Activated naive CD4-positive, alpha-beta T cell treated with anti-CD3 and anti-CD28 coated beads for 36 hours (primary cell): ENCODE data around the gene RNF223. TPM values are rescaled to one million over a fixed set of nuclear protein-coding genes. Genes with fewer than 3 reads are reported as not detected.

Experiments used
- CTCF ChIA-PET: fragments of 350-600 bp; sonication (Branson Sonifier 250); formaldehyde crosslinking; loops from one replicate; lab custom pipeline; 2021; ENCODE audit warnings: antibody characterized with exemption; lab: Charles Lee
- DNase-seq: peaks from one replicate; pipeline ENCODE4 v3.0.0-alpha.2; 2020
- H3K27ac Mint-ChIP-seq: one replicate; pipeline ENCODE4 v1.8.0; 2021; ENCODE audit warnings: mild to moderate bottlenecking, mixed read lengths
- H3K27me3 Mint-ChIP-seq: one replicate; pipeline ENCODE4 v1.8.0; 2021; ENCODE audit warnings: low read depth, mixed read lengths
- H3K36me3 Mint-ChIP-seq: one replicate; pipeline ENCODE4 v1.8.0; 2021; ENCODE audit warnings: low read depth, mixed read lengths
- H3K4me1 Mint-ChIP-seq: one replicate; pipeline ENCODE4 v1.8.0; 2021; ENCODE audit warnings: low read depth, mixed read lengths
- H3K4me3 Mint-ChIP-seq: one replicate; pipeline ENCODE4 v1.8.0; 2021; ENCODE audit warnings: mild to moderate bottlenecking, moderate library complexity, mixed read lengths
- H3K9me3 Mint-ChIP-seq: one replicate; pipeline ENCODE4 v1.8.0; 2021; ENCODE audit warnings: mixed read lengths
- intact Hi-C: fragments of 100-400 bp; cut with micrococcal nuclease; formaldehyde crosslinking; loops from one replicate; pipeline ENCODE4 v1.15.1; 2023
- total RNA-seq, 2 experiments: library from RNA; stranded (reverse); gene quantifications; one replicate each; pipeline ENCODE4 v1.2.3, GENCODE V29; 2021

The RNF223 gene
- total RNA-seq, 2 experiments from 2014 or later: not detected

DNA sequence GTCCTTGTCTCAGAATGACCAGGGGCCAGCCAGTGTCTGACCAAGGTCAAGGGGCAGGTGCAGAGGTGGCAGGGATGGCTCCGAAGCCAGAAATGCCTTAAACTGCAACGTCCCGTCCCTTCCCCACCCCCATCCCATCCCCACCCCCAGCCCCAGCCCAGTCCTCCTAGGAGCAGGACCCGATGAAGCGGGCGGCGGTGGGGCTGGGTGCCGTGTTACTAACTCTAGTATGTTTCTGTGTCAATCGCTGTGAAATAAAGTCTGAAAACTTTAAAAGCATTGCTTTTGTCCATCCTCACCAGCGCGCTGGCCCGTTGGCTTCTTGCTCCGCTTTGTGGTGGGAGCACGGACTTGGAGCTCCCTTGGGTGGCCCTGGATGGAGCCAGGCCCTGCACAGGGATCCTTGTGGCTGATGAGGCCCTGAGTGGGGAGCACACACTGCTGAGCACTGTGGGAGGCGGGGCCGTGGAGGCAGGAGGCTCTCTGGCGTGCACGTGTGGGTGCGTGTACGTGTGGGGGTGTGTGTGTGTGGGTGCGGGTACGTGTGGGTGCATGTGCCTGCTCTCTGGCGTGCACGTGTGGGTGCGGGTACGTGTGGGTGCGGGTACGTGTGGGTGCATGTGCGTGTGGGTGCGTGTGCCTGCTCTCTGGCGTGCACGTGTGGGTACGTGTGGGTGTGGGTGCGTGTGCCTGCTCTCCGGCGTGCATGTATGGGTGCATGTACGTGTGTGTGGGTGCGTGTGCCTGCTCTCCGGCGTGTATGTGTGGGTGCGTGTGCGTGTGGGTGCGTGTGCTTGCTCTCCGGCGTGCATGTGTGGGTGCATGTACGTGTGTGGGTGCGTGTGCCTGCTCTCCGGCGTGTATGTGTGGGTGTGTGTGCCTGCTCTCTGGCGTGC is 18.0 kb downstream of the RNF223 start:
- peaks cover 3% of the 10 kb centered on the region for H3K9me3 Mint-ChIP-seq

DNA sequence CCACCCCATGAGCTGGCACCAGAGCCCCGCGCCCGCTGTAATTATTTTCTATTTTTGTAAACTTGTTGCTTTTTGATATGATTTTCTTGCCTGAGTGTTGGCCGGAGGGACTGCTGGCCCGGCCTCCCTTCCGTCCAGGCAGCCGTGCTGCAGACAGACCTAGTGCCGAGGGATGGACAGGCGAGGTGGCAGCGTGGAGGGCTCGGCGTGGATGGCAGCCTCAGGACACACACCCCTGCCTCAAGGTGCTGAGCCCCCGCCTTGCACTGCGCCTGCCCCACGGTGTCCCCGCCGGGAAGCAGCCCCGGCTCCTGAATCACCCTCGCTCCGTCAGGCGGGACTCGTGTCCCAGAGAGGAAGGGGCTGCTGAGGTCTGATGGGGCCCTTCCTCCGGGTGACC is 19.1 kb downstream of the RNF223 start:
- peaks cover 16% of the 10 kb centered on the region for H3K27me3 Mint-ChIP-seq
- H3K9me3 Mint-ChIP-seq: peaks cover 3% of the 10 kb centered on the region
- H3K4me3 Mint-ChIP-seq: no peak overlapping the region
- peaks cover 8% of the 10 kb centered on the region for H3K4me1 Mint-ChIP-seq
- H3K27ac Mint-ChIP-seq: no peak overlapping the region
- intact Hi-C loops: no loop called here
- CTCF ChIA-PET: no interaction called here
- no peaks in the 10 kb centered on the region for H3K36me3 Mint-ChIP-seq
- no peak for DNase-seq

More for the DNA sequence above, 18.0 kb downstream of the RNF223 start:
- intact Hi-C loops: no loop called here
- no peak overlapping the region for H3K27ac Mint-ChIP-seq
- H3K27me3 Mint-ChIP-seq: peaks cover 25% of the 10 kb centered on the region
- CTCF ChIA-PET: no interaction called here
- no peak overlapping the region for H3K4me3 Mint-ChIP-seq
- DNase-seq: no peak
- peaks cover 2% of the 10 kb centered on the region for H3K36me3 Mint-ChIP-seq
- peaks cover 18% of the 10 kb centered on the region for H3K4me1 Mint-ChIP-seq

DNA sequence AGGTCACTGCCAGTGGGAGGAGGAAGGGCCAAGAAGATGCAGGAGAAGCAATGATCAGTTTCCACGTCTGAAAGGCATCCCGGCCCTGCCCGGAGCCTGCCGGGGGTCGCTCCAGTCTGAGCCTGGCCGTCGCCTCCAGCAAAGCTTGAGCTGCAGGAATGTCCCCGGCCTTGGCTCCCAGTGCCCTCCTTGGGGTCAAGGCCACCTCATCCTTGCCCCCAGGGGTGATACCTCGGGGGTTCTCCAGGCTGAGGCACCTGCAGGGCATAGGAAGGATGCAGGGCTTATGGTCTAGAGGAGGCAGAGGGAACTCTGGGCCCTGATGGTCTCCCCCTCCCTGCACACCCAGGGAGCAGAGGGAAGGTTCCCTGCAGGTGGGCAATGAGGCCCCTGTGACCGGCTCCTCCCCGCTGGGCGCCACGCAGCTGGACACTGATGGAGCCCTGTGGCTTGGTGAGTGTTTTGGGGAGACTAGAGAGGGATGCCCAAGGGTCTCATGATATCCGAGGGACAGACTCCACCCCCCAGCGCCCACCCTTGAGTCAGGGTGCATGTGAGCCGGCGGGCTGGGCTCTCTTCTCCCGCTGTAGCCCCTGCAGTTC is 19.9 kb downstream of the RNF223 start:
- no peak for DNase-seq
- Mint-ChIP-seq H3K27me3 (peaks cover 15% of the 10 kb centered on the region), H3K4me1 (peaks cover 7% of the 10 kb centered on the region), H3K9me3 (peaks cover 3% of the 10 kb centered on the region), H3K4me3 (no peak overlapping the region), H3K36me3 (no peaks in the 10 kb centered on the region), H3K27ac (no peak overlapping the region)
- CTCF ChIA-PET: no interaction called here
- intact Hi-C loops: no loop called here

DNA sequence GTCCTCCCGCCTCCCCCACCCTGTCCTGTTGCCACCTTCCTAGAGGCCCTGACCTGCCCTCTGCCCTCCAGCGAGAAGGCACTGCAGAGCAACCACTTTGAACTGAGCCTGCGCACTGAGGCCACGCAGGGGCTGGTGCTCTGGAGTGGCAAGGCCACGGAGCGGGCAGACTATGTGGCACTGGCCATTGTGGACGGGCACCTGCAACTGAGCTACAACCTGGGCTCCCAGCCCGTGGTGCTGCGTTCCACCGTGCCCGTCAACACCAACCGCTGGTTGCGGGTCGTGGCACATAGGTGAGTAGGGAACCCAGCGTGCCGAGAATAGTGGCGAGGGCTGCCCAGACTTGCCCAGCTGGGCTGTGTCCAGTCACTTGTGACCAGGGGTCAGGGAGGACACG is 20.4 kb downstream of the RNF223 start:
- Mint-ChIP-seq H3K9me3 (peaks cover 3% of the 10 kb centered on the region), H3K4me1 (peaks cover 4% of the 10 kb centered on the region), H3K27me3 (peaks cover 11% of the 10 kb centered on the region), H3K4me3 (no peak overlapping the region), H3K36me3 (no peaks in the 10 kb centered on the region), H3K27ac (no peak overlapping the region)
- DNase-seq: no peak
- intact Hi-C loops: no loop called here
- CTCF ChIA-PET: no interaction called here

DNA sequence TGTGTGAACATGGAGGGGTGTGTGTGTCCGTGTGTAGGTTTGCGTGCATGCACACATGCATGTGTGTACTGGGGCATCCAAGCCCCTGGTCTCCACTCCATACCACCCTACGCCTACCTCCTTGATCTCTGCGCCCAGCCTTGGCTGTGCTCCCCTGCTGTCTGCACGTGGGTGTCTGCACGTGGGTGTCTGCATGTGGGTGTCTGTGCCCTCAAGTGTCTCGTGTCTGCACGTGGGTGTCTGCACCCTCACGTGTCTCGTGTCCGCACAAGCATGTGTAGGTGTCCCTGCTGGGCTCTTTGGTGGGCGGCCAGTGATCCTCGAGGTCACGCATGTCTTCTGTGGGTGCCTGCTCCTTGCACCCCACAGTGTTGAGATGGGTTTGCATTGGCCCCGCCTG is 21.1 kb downstream of the RNF223 start:
- H3K36me3 Mint-ChIP-seq: no peaks in the 10 kb centered on the region
- CTCF ChIA-PET: no interaction called here
- intact Hi-C loops: no loop called here
- no peaks in the 10 kb centered on the region for H3K4me1 Mint-ChIP-seq
- H3K27ac Mint-ChIP-seq: no peak overlapping the region
- no peak overlapping the region for H3K4me3 Mint-ChIP-seq
- peaks cover 3% of the 10 kb centered on the region for H3K9me3 Mint-ChIP-seq
- no peak for DNase-seq
- peaks cover 7% of the 10 kb centered on the region for H3K27me3 Mint-ChIP-seq

DNA sequence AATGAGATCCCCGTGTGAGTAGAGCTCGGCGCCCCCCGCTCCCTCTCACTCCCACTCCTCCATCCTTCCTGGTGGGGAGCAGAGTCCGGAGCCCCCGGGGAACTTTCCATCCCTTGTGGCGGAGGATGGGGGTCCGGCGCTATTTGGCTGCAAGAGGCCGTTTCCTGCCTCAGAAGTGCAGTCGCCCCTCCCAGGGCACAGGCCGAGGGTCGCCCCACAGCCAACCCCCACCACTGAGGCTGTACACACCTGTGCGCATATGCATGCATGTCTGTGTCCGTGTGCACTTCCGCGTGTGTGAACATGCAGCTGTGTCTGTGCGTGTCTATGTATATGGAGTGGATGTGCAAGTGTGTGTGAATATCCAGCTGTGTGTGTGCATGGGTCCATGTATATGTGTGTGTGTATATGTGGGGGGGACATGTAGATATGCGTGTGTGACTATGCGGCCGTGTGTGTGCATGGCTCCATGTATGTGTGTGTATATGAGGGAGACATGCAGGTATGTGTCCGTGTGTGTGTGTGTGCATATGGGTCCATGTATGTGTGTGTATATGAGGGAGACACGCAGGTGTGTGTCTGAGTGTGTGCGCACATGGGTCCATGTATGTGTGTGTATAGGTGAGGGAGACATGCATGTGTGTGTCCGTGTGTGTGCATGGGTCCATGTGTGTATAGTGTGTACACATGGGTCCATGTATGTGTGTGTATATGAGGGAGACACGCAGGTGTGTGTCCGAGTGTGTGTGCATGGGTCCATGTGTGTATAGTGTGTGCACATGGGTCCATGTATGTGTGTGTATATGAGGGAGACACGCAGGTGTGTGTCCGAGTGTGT is 21.9 kb downstream of the RNF223 start:
- Mint-ChIP-seq H3K4me1 (no peaks in the 10 kb centered on the region), H3K27me3 (peaks cover 2% of the 10 kb centered on the region), H3K4me3 (no peak overlapping the region), H3K9me3 (peaks cover 3% of the 10 kb centered on the region), H3K36me3 (no peaks in the 10 kb centered on the region), H3K27ac (no peak overlapping the region)
- intact Hi-C loops: no loop called here
- no peak for DNase-seq
- CTCF ChIA-PET: no interaction called here

DNA sequence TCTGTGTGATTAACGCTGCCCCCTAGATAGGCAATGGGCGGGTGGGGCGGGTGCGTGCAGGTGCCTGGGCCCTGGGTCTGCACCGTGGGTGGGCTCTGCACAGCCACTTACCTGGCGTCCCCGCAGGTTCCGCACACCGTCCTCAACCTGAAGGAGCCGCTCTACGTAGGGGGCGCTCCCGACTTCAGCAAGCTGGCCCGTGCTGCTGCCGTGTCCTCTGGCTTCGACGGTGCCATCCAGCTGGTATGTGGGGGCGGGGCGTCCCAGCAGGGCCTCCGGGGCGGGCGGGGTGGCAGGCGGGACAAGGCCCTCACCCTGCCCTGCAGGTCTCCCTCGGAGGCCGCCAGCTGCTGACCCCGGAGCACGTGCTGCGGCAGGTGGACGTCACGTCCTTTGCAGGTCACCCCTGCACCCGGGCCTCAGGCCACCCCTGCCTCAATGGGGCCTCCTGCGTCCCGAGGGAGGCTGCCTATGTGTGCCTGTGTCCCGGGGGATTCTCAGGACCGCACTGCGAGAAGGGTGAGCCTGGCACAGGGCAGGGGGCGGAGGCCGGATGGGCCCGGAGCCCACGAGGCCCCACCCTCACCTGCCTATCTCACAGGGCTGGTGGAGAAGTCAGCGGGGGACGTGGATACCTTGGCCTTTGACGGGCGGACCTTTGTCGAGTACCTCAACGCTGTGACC is 22.8 kb downstream of the RNF223 start:
- CTCF ChIA-PET: interaction anchor here (0.6 kb wide), 1 partner anchor 62 kb away, joined by 4 read pairs; no protein-coding TSS in a partner anchor
- no peaks in the 10 kb centered on the region for H3K4me1 Mint-ChIP-seq
- no peaks in the 10 kb centered on the region for H3K27me3 Mint-ChIP-seq
- intact Hi-C loops: no loop called here
- peaks cover 1% of the 10 kb centered on the region for H3K36me3 Mint-ChIP-seq
- H3K9me3 Mint-ChIP-seq: peaks cover 3% of the 10 kb centered on the region
- H3K27ac Mint-ChIP-seq: no peak overlapping the region
- no peak overlapping the region for H3K4me3 Mint-ChIP-seq
- DNase-seq: no peak

DNA sequence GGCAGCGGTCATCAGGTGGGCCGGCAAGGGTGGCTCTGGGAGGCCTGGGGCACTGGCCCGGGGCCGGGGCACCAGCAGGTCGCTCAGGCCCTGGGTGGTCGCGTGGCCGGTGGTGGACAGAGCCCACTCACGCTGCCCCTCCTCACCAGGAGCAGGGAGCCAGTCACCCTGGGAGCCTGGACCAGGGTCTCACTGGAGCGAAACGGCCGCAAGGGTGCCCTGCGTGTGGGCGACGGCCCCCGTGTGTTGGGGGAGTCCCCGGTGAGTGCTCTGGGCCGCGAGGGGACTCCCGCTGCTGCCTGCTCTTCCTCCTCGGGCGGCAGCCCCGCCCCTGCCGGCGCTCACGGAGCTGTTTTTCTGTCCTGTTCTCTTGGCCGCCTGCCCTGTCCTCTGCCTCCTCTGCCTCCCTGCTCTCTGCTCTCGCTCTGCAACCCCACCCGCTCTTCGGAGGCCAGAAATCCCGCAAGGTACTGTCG is 23.5 kb downstream of the RNF223 start:
- Mint-ChIP-seq H3K4me1 (no peaks in the 10 kb centered on the region), H3K4me3 (no peak overlapping the region), H3K36me3 (peaks cover 1% of the 10 kb centered on the region), H3K27me3 (no peaks in the 10 kb centered on the region), H3K9me3 (peaks cover 3% of the 10 kb centered on the region), H3K27ac (no peak overlapping the region)
- DNase-seq: no peak
- intact Hi-C loops: no loop called here
- CTCF ChIA-PET: no interaction called here

DNA sequence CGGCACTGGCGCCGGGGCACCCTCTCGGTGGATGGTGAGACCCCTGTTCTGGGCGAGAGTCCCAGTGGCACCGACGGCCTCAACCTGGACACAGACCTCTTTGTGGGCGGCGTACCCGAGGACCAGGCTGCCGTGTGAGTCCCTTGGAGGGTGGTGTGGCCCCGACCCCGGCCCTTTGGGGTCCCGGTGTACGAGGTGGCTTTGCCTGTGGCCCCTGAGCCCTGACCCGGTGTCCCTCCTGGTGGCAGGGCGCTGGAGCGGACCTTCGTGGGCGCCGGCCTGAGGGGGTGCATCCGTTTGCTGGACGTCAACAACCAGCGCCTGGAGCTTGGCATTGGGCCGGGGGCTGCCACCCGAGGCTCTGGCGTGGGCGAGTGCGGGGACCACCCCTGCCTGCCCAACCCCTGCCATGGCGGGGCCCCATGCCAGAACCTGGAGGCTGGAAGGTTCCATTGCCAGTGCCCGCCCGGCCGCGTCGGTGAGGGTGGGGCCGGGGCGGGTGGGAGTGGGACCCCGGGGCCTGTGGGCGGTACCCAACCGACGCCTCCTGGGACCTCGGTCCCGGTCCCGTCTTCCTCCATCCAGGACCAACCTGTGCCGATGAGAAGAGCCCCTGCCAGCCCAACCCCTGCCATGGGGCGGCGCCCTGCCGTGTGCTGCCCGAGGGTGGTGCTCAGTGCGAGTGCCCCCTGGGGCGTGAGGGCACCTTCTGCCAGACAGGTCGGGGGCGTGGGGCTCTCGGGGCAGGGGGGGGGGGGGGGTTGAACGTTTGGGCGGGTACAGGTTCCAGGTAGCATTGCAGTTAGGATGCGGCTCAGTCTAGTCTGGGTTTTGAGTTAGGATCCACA is 24.6 kb downstream of the RNF223 start:
- DNase-seq: no peak
- Mint-ChIP-seq H3K36me3 (peaks cover 1% of the 10 kb centered on the region), H3K27me3 (no peaks in the 10 kb centered on the region), H3K9me3 (peaks cover 3% of the 10 kb centered on the region), H3K27ac (no peak overlapping the region), H3K4me1 (no peaks in the 10 kb centered on the region), H3K4me3 (no peak overlapping the region)
- CTCF ChIA-PET: no interaction called here
- intact Hi-C loops: no loop called here

DNA sequence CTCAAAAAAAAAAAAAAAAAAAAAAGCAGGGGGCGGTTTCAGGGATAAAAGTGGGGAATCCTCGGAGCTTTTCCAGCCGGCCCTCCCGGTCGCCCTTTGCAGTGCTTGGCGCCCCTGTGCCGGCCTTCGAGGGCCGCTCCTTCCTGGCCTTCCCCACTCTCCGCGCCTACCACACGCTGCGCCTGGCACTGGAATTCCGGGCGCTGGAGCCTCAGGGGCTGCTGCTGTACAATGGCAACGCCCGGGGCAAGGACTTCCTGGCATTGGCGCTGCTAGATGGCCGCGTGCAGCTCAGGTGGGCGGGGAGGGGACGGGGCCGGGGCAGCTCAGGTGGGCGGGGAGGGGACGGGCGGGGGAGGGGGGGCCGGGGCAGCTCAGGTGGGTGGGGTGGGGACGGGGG is 25.3 kb downstream of the RNF223 start:
- Mint-ChIP-seq H3K27ac (no peak overlapping the region), H3K4me3 (no peak overlapping the region), H3K4me1 (no peaks in the 10 kb centered on the region), H3K27me3 (no peaks in the 10 kb centered on the region), H3K36me3 (peaks cover 1% of the 10 kb centered on the region), H3K9me3 (peaks cover 3% of the 10 kb centered on the region)
- intact Hi-C loops: no loop called here
- no peak for DNase-seq
- CTCF ChIA-PET: interaction anchor here (0.6 kb wide), 1 partner anchor 15 kb away, joined by 7 read pairs; no protein-coding TSS in a partner anchor

DNA sequence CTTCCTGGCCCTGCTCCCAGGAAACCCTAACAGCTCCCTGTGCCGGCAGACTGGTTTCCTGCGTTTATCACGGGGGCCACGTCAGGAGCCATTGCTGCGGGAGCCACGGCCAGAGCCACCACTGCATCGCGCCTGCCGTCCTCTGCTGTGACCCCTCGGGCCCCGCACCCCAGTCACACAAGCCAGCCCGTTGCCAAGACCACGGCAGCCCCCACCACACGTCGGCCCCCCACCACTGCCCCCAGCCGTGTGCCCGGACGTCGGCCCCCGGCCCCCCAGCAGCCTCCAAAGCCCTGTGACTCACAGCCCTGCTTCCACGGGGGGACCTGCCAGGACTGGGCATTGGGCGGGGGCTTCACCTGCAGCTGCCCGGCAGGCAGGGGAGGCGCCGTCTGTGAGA is 26.1 kb downstream of the RNF223 start:
- intact Hi-C loops: no loop called here
- Mint-ChIP-seq H3K36me3 (peaks cover 1% of the 10 kb centered on the region), H3K9me3 (peaks cover 3% of the 10 kb centered on the region), H3K27me3 (no peaks in the 10 kb centered on the region), H3K27ac (no peak overlapping the region), H3K4me1 (no peaks in the 10 kb centered on the region), H3K4me3 (no peak overlapping the region)
- DNase-seq: no peak
- CTCF ChIA-PET: interaction anchor here (0.6 kb wide), 1 partner anchor 621 kb away, joined by 3 read pairs; no protein-coding TSS in a partner anchor
